ENCODE results near the gene WNK2. TPM values are rescaled to one million over a fixed set of nuclear protein-coding genes. Genes with fewer than 3 reads are reported as not detected.
"Not testable (repeated sequence)": the region's sequence is repeated elsewhere in the genome, so short reads cannot be mapped to it uniquely, and the experiment has no call there.

The WNK2 gene
- total RNA-seq, 4 donors from 2014 or later: 0.28 to 1.7 (median 0.47) TPM

GRCh38 chr9:93325307-93326035 is 141.5 kb downstream of the WNK2 start:
- DNase-seq (ENCODE audit: low spot score) (no peak), ATAC-seq (ENCODE audit: low FRiP score) (no peak)
- no peak for TF ChIP-seq CTCF (IDR thresholded peaks at IDR 0.05)

- DNase-seq (ENCODE audit: low spot score): no peak
- no peak for ATAC-seq (ENCODE audit: low FRiP score)
- TF ChIP-seq CTCF (IDR thresholded peaks at IDR 0.05): no peak
These were observed 142.1 kb downstream of the WNK2 start for GRCh38 chr9:93326056-93326455.

DNA sequence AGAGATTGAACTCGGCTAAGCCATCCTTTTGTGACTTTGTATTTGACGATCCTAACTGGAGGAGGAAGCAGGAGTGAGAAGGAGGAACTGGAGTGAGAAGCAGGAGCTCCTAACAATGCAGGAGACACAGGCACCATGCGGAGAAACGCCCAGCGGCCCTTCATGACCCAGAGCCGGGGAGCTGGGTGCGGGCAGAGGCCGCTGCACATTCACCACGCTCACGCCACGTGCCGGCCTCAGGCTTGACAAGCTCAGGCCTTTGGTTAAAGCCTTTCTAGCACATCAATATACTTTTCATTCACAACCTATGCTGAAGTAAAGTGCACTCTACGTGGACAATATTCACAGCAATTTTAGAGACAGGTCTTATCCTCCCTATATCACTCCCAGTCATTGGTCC is 142.7 kb downstream of the WNK2 start:
- no peak for TF ChIP-seq CTCF (IDR thresholded peaks at IDR 0.05)
- no peak for ATAC-seq (ENCODE audit: low FRiP score)
- DNase-seq (ENCODE audit: low spot score): no peak

DNA sequence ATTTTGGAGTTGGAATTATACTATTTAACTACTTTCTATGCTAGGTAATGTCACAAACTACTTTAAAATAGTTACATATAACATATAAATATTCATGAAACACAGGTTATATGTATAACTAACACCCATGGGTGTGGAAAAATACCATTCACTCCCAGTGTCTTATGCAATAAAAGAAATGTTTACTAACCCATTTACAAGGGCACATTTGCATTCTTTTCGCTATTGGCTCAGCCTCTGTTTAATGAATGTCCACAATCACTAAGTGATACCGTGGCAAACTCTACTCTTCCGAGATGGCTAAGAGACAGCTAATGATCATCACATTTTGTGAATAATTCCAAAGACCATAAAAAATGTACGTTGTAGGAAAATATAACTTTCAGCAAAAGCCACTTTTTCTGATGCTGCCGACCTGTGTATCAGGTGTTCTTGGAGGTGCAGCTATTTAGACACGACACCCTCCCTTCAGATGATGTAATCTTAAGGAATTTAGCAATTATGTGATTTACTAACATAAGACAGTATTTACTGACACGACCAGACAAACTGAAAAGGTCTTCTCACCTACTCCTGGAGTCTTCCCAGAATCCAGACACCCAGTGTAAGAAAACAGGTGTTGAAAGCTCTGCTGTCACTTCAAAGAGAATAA is 145.8 kb downstream of the WNK2 start:
- DNase-seq (ENCODE audit: low spot score) (no peak), ATAC-seq (ENCODE audit: low FRiP score) (no peak)
- no peak for TF ChIP-seq CTCF (IDR thresholded peaks at IDR 0.05)

DNA sequence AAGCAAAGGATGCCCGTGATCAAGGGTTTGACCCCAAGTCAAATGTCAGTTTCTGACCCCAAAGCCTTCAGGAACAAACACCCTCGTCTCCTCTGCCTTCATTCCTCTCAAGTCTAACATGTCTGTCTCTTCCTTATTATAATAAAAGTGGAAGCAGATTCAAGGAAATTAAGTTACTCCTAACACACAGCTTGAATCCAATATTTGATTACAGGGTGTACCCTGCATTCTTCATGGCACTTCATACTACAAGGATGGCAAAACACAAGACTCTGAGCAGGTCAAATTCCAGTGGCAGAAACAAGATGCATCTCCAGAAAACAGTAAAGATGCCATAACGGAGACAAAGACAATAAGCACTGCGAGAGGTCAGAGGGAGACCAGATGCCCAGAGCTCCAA is 148.4 kb downstream of the WNK2 start:
- DNase-seq (ENCODE audit: low spot score) (no peak), ATAC-seq (ENCODE audit: low FRiP score) (no peak)
- no peak for TF ChIP-seq CTCF (IDR thresholded peaks at IDR 0.05)

- no peak for ATAC-seq (ENCODE audit: low FRiP score)
- no peak for TF ChIP-seq CTCF (IDR thresholded peaks at IDR 0.05)
- DNase-seq (ENCODE audit: low spot score): no peak
These were observed 152.8 kb downstream of the WNK2 start for GRCh38 chr9:93336720-93337119.

- not testable (repeated sequence) for ATAC-seq (ENCODE audit: low FRiP score); DNase-seq (ENCODE audit: low spot score)
These were observed 154.3 kb downstream of the WNK2 start for GRCh38 chr9:93338196-93338595.

Measured in omental fat pad (tissue), 4 donors.